Hematopoietic multipotent progenitor cell treated with erythropoietin and hydrocortisone succinate and interleukin-3 and kit ligand, for 4 days (in vitro differentiated cells): ENCODE results near the gene ZDHHC9.
"Not testable (repeated sequence)": the region's sequence is repeated elsewhere in the genome, so short reads cannot be mapped to it uniquely, and the experiment has no call there.

ENCODE experiments used
- DNase-seq: peaks from one replicate; pipeline ENCODE4 v3.0.0-alpha.2; 2015

ZDHHC9 gene

GRCh38 chrX:129843459-129844306, at the start of gene ZDHHC9:
TSS of gene ZDHHC9 (minus strand) at chrX:129843886. CDS start at chrX:129841945, 1,941 bp downstream.
- DNase-seq, result peak; percentile 94

DNA sequence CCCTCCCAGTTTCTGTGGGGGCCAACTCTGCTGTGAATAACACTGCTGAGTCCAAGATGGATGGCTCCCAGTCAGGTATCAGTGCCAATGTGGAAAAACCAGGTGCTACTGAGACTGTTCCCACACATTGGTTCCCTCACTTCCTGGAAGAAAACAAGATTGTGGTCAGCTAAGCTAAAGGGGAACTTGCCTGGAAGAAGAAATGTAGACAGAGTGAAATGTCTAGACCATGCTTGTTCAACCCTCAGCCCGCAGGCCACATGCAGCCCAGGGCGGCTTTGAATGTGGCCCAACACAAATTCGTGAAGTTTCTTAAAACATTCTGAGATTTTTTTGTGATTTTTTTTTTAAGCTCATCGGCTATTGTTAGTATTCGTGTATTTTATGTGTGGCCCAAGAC, 33.7 kb upstream of the ZDHHC9 start:
- peak; percentile 13 for DNase-seq

- no peak for DNase-seq
Measured at GRCh38 chrX:129876771-129877305, 33.2 kb upstream of the ZDHHC9 start.

DNA sequence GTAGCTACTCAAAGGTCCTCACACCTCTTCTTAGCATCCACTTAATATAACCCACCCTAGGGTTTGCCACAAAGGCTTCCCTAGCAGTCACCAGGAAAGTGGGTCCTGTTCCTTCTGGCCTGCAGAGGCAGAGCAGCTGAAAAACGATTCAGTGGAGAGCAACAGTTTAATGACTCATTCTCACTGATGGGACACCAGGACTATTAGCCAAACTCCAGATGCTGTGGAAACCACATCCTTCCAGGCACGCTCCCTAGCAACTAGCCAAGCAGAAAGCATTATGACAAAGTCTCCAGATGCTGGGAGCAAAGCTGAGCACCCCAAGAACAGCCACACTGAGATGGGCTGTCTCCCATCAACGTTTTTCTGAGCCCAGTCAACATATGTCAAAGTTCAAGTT, 32.0 kb upstream of the ZDHHC9 start:
- DNase-seq, result no peak

DNA sequence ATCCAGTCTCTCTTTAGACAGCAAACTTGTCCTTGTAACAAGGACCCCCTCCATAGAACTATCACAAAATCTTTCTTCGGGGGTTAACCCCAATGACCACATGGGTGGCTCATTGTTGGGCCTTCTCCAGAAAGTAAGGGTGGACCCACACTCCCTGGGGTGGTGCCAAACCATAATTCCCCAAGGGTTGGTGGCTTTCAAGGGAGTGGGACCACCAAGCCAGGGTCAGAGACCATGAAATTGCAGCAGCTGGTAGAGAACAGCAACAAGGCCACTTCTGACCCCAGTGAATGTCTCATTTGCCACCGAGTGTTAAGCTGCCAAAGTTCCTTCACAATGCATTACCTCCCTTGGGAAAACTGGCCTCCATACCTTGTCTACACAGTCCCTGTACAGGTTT, 28.8 kb upstream of the ZDHHC9 start:
- DNase-seq, result no peak

- DNase-seq, result not testable (repeated sequence)
Measured at GRCh38 chrX:129866321-129866720, 22.6 kb upstream of the ZDHHC9 start.

DNA sequence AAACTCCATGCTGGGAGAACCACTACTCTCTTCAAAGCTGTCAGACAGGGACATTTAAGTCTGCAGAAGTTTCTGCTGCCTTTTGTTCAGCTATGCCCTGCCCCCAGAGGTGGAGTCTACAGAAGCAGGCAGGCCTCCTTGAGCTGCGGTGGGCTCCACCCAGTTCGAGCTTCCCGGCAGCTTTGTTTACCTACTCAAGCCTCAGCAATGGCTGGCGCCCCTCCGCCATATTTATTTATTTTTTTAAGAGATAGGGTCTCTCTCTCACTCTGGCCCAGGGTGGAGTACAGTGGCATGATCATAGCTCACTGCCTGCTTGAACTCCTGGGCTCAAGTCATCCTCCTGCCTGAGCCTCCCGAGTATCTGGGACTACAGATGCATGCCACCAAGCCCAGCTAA, 15.4 kb upstream of the ZDHHC9 start:
- DNase-seq, result not testable (repeated sequence)

- not testable (repeated sequence) for DNase-seq
Measured at GRCh38 chrX:129851825-129852224, 8.1 kb upstream of the ZDHHC9 start.

GRCh38 chrX:129846716-129847115, 3.0 kb upstream of the ZDHHC9 start:
- no peak for DNase-seq

- no peak for DNase-seq
Measured at GRCh38 chrX:129845616-129846190, 2.0 kb upstream of the ZDHHC9 start.

- no peak for DNase-seq
Measured at GRCh38 chrX:129843209-129843458, 552 bp downstream of the ZDHHC9 start.

- peak; percentile 36 for DNase-seq
Measured at GRCh38 chrX:129842510-129843208, 1.0 kb downstream of the ZDHHC9 start.

- DNase-seq, result peak; percentile 20
Measured at GRCh38 chrX:129840344-129840743, 3.3 kb downstream of the ZDHHC9 start.

- DNase-seq, result peak; percentile 42
Measured at GRCh38 chrX:129836827-129837226, 6.9 kb downstream of the ZDHHC9 start.

DNA sequence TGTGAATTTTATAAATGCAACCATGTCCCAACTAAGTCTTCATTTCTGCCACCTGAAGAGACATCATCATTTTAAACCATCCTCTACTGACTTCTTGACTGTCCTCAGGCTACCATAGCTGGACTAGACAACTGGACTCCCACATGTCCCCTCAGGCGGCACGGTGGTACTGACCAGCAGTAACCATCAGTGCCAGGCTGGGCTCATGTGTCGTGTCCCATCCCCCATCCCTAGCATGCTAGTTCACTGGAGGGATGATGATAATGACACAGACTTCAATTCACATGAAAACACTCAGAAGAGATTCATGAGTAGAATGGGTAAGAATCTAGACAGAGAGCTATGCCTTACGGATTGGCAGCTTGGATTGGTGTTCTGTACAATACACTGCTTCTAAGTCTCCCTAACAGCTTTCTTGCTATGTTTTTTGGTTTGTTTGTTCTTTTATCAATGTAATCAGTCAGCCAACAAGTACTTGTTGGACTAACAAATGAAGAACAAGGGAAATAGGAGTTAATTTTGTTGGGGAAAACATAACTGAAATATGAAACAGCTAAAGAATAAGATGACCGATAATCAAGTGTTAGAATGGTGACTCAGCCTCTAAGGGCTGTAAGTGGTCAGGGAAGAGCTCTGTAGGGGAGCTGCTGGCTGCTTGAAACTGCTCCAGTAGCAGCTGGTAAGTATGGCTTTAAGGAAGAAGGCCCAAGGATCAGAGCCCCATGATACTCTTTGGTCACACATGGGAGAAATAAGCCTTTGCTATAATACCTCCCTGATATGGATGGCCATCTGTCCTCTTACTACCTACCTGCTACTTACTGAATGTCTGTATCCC, 10.3 kb downstream of the ZDHHC9 start:
- no peak for DNase-seq

GRCh38 chrX:129831091-129831885, 12.4 kb downstream of the ZDHHC9 start:
- no peak for DNase-seq

GRCh38 chrX:129830494-129830893, 13.2 kb downstream of the ZDHHC9 start:
- no peak for DNase-seq

DNA sequence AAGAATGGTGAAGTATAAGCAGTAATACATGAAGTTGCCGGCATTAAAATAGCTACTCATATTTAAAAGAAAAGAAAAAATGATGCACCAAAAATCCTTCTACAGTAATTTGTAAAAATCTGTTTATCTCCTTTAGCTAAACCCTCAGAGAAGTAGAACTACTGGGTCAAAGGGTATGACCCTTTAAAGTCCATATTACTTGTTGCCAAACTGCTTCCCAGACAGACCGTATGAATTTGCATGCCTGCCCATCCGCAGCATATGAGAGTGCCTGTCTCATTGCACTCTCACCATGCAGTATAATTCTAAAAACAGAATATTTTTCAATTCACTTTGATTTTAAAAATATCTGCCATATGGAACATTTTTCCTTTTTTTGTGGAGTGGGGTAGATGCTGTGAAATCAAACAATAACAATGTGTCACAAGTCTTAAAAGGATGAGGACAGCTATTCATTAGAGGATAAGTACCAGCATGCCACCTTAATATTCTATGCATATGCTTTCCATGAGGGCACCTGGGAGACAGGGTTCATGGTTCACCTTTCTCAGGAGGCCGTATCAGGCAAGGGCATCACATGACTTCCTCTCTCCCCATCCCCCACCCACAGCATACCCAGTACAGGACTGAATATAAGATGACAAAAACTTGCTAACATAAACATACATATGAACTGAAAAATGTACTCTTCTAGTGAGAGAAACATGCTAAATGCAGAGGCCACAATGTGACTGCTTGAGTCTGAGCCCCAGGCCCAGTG, 17.8 kb downstream of the ZDHHC9 start:
- peak; percentile 4 for DNase-seq

DNA sequence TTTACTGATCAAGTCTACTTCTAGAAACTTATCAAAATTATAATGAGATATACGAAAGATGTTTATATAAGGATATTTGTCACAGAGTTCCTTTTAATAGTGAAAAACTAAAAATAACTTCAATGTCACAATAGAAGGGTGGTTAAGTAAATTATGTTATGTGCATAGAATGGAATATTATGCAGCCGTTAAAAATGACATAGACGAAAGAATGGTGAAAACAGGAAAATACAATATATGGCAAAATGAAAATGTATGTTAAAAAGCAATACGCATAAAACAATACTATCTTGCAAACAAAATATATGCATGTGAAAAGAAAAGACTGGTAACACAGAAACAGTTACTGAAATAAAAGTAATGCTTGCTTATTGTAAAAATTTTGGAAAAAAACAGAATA, 19.1 kb downstream of the ZDHHC9 start:
- no peak for DNase-seq

GRCh38 chrX:129823522-129823921, 20.2 kb downstream of the ZDHHC9 start:
- peak; percentile 22 for DNase-seq

DNA sequence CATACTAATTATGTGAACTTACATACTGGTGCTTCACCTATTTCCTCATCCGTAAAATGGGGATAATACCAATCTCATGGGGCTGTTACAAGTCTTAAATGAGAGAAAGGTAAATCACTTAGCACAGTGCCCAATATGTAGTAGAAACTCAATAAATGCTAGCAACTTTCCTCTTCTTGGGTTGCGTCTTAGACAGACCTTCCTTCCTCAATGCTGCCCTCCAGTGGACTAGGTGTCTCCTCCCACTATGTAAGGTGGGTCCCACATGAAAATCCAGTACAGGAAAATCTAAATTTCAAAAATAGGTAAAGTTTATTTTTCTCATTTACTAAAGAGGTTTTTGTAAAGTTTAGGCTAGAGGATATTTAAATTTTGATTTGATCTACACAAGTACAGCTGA, 20.6 kb downstream of the ZDHHC9 start:
- DNase-seq, result peak; percentile 80
